OCI-LY1 (cell line): Measurements from ENCODE around the gene RFC5.

ENCODE experiments used
- H2AFZ ChIP-seq: fragments of 200-600 bp; sonication (generic), shearing (Covaris generic); 2 replicates; pipeline ENCODE4 v1.6.0; 2014; ENCODE audit warnings: antibody characterized with exemption, mild to moderate bottlenecking, low read length
- H3F3A ChIP-seq: fragments of 200-600 bp; sonication (generic), shearing (Covaris generic); 2 replicates; pipeline ENCODE4 v1.6.0; 2014; ENCODE audit warnings: mild to moderate bottlenecking, antibody characterized with exemption, low read length, moderate library complexity; ENCODE audit not compliant: insufficient read depth
- H3K27ac ChIP-seq: fragments of 200-600 bp; sonication (generic); 2 replicates; pipeline ENCODE4 v1.5.1; 2014; ENCODE audit warnings: low read length, mixed run types, mild to moderate bottlenecking, low read depth; ENCODE audit not compliant: poor library complexity, severe bottlenecking
- H3K27me3 ChIP-seq: fragments of 200-600 bp; sonication (generic); 2 replicates; pipeline ENCODE4 v1.6.0; 2014; ENCODE audit warnings: antibody characterized with exemption, mild to moderate bottlenecking, low read length, moderate library complexity; ENCODE audit not compliant: insufficient read depth
- H3K36me3 ChIP-seq: fragments of 200-600 bp; sonication (generic); 2 replicates; pipeline ENCODE4 v1.6.1; 2014; ENCODE audit warnings: mild to moderate bottlenecking, antibody characterized with exemption, low read length, moderate library complexity, mixed read lengths; ENCODE audit not compliant: insufficient read depth
- H3K4me1 ChIP-seq: fragments of 200-600 bp; sonication (generic); 2 replicates; pipeline ENCODE4 v1.5.1; 2014; ENCODE audit warnings: mild to moderate bottlenecking, low read length, moderate library complexity; ENCODE audit not compliant: insufficient read depth, severe bottlenecking
- H3K4me2 ChIP-seq: fragments of 200-600 bp; sonication (generic), shearing (Covaris generic); 2 replicates; pipeline ENCODE4 v1.6.1; 2014; ENCODE audit warnings: low read length
- H3K4me3 ChIP-seq: fragments of 200-600 bp; sonication (generic); 2 replicates; pipeline ENCODE4 v1.5.1; 2014; ENCODE audit warnings: low read length, low read depth, mild to moderate bottlenecking, mixed read lengths; ENCODE audit not compliant: poor library complexity, severe bottlenecking
- H3K79me2 ChIP-seq: fragments of 200-600 bp; shearing (Covaris generic); 2 replicates; pipeline ENCODE4 v1.6.1; 2016; ENCODE audit warnings: mixed run types, low read length, mixed read lengths; ENCODE audit not compliant: insufficient read depth
- H3K9ac ChIP-seq: fragments of 200-600 bp; sonication (generic), shearing (Covaris generic); 2 replicates; pipeline ENCODE4 v1.6.1; 2014; ENCODE audit warnings: mild to moderate bottlenecking, low read length, mixed read lengths
- H3K9me2 ChIP-seq: fragments of 200-600 bp; sonication (generic), shearing (Covaris generic); 2 replicates; pipeline ENCODE4 v1.6.1; 2014; ENCODE audit warnings: low read depth, mild to moderate bottlenecking, low read length, mixed read lengths
- H3K9me3 ChIP-seq: fragments of 200-600 bp; shearing (Covaris generic); 2 replicates; pipeline ENCODE4 v1.6.1; 2014; ENCODE audit warnings: low read length, mixed read lengths
- H4K20me1 ChIP-seq: fragments of 200-600 bp; sonication (generic), shearing (Covaris generic); 2 replicates; pipeline ENCODE4 v1.6.0; 2016; ENCODE audit warnings: mild to moderate bottlenecking, low read length; ENCODE audit not compliant: insufficient read depth
- CTCF ChIP-seq: fragments of 200-600 bp; sonication (generic), shearing (Covaris generic); IDR thresholded peaks from 2 replicates; pipeline ENCODE4 v1.5.1; 2017; ENCODE audit warnings: mild to moderate bottlenecking, antibody characterized with exemption, low read length, moderate library complexity, mixed read lengths
- EZH2 ChIP-seq: fragments of 200-600 bp; sonication (generic), shearing (Covaris generic); IDR thresholded peaks from 2 replicates; pipeline ENCODE4 v1.8.0; 2017; ENCODE audit warnings: borderline replicate concordance, mixed run types, mild to moderate bottlenecking, antibody characterized with exemption, low read length, moderate library complexity, mixed read lengths

The RFC5 gene

DNA sequence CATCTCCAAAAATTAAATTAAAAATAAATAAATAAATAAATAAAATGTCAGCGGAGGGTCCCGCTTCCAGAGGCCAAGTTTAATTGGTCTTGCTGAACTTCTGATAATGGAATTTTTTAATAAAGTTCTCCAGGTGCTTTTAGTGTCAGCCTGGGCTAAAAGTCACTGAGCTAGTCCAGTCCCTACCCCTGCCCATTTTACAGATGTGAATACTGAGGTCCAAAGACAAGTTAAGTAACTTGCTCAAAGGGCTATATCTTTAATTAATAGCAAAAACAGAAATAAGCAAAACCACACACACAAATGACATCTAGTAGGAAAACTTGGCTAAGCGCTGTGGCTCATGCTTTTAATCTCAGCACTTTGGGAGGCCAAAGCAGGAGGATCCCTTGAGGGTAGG is 5.6 kb upstream of the RFC5 start:
- Histone ChIP-seq H3K4me3 (no peak overlapping the region), H3K9ac (no peak overlapping the region), H2AFZ (no peak overlapping the region), H3K27ac (no peak overlapping the region), H3K9me3 (no peaks in the 10 kb centered on the region), H3K4me1 (peaks cover under 1% of the 10 kb centered on the region), H3F3A (no peaks in the 10 kb centered on the region), H4K20me1 (no peaks in the 10 kb centered on the region), H3K27me3 (no peaks in the 10 kb centered on the region), H3K9me2 (no peaks in the 10 kb centered on the region), H3K4me2 (no peak overlapping the region), H3K79me2 (no peaks in the 10 kb centered on the region), H3K36me3 (no peaks in the 10 kb centered on the region)
- TF ChIP-seq EZH2 (no peak), CTCF (no peak)

DNA sequence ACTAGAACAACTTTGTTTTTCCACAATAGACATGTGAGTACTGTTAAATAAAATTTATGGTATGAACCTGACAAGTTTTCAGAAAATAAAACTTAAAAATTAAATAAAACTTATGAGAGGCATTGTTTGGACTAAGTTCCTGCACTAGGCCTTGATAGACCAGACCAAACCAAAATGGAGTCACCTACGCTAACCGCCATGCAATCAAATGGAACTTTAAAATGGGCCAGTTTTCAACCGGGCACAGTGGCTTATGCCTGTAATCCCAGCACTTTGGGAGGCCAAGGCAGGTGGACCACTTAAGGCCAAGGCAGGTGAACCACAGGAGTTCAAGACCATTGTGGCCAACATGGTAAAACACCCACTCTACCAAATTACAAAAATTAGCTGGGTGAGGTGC is 5.1 kb upstream of the RFC5 start:
- Histone ChIP-seq H3K27me3 (no peaks in the 10 kb centered on the region), H3F3A (no peaks in the 10 kb centered on the region), H3K9me2 (no peaks in the 10 kb centered on the region), H4K20me1 (no peaks in the 10 kb centered on the region), H3K27ac (no peak overlapping the region), H3K4me3 (no peak overlapping the region), H3K9ac (no peak overlapping the region), H2AFZ (no peak overlapping the region), H3K4me2 (no peak overlapping the region), H3K36me3 (no peaks in the 10 kb centered on the region), H3K9me3 (no peaks in the 10 kb centered on the region), H3K4me1 (peaks cover 5% of the 10 kb centered on the region), H3K79me2 (no peaks in the 10 kb centered on the region)
- no peak for TF ChIP-seq EZH2
- TF ChIP-seq CTCF, result no peak

DNA sequence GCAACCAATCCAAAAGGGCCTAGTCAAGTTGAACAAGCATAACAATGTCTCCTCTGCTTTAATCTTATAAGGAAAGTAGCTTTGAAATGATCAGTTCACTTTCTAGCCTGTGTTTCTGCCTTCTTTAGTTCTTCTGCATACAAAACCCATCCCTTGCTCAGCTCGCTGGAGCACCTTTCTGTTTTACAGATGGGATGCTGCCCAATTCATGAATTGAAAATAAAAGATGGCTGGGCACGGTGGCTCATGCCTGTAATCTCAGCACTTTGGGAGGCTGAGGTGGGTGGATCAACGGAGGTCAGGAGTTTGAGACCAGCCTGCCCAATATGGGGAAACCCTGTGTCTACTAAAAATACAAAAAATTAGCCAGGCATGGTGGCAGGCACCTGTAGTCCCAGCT is 4.5 kb upstream of the RFC5 start:
- Histone ChIP-seq H3F3A (no peaks in the 10 kb centered on the region), H3K79me2 (no peaks in the 10 kb centered on the region), H3K27ac (no peak overlapping the region), H3K4me1 (peaks cover 5% of the 10 kb centered on the region), H3K36me3 (no peaks in the 10 kb centered on the region), H3K27me3 (no peaks in the 10 kb centered on the region), H2AFZ (no peak overlapping the region), H3K9ac (no peak overlapping the region), H3K9me3 (no peaks in the 10 kb centered on the region), H4K20me1 (no peaks in the 10 kb centered on the region), H3K4me3 (no peak overlapping the region), H3K9me2 (no peaks in the 10 kb centered on the region), H3K4me2 (no peak overlapping the region)
- TF ChIP-seq CTCF (no peak), EZH2 (no peak)
